ENCODE results near the gene MZB1.

Gene MZB1

GRCh38 chr5:139392678-139393496 is 3.2 kb upstream of the MZB1 start:
- Histone ChIP-seq H3K9ac (no peak overlapping the region), H3K4me1 (no peaks in the 10 kb centered on the region), H3K79me2 (no peaks in the 10 kb centered on the region), H3K9me3 (ENCODE audit: control insufficient read depth, low read length) (no peaks in the 10 kb centered on the region), H2AFZ (no peak overlapping the region), H3K27ac (no peak overlapping the region), H3K4me3 (ENCODE audit: low read depth, low read length) (no peak overlapping the region), H3K27me3 (ENCODE audit: control insufficient read depth, insufficient read depth, low read length) (no peaks in the 10 kb centered on the region), H3K36me3 (ENCODE audit: control insufficient read depth, insufficient read depth, low read length) (no peaks in the 10 kb centered on the region), H3K4me2 (ENCODE audit: low read length) (peak overlapping the region; percentile 26)
- TF ChIP-seq CTCF (IDR thresholded peaks at IDR 0.05), result no peak

GRCh38 chr5:139392324-139392677 is 2.6 kb upstream of the MZB1 start:
- Histone ChIP-seq H3K36me3 (ENCODE audit: control insufficient read depth, insufficient read depth, low read length) (no peaks in the 10 kb centered on the region), H2AFZ (no peak overlapping the region), H3K9ac (no peak overlapping the region), H3K27me3 (ENCODE audit: control insufficient read depth, insufficient read depth, low read length) (no peaks in the 10 kb centered on the region), H3K9me3 (ENCODE audit: control insufficient read depth, low read length) (no peaks in the 10 kb centered on the region), H3K4me3 (ENCODE audit: low read depth, low read length) (no peak overlapping the region), H3K79me2 (no peaks in the 10 kb centered on the region), H3K27ac (no peak overlapping the region), H3K4me2 (ENCODE audit: low read length) (no peak overlapping the region), H3K4me1 (no peaks in the 10 kb centered on the region)
- no peak for TF ChIP-seq CTCF (IDR thresholded peaks at IDR 0.05)

- Histone ChIP-seq H3K4me2 (ENCODE audit: low read length) (no peak overlapping the region), H3K27ac (no peak overlapping the region), H3K4me3 (ENCODE audit: low read depth, low read length) (no peak overlapping the region), H3K27me3 (ENCODE audit: control insufficient read depth, insufficient read depth, low read length) (no peaks in the 10 kb centered on the region), H3K79me2 (no peaks in the 10 kb centered on the region), H3K9ac (no peak overlapping the region), H2AFZ (no peak overlapping the region), H3K4me1 (no peaks in the 10 kb centered on the region), H3K9me3 (ENCODE audit: control insufficient read depth, low read length) (no peaks in the 10 kb centered on the region), H3K36me3 (ENCODE audit: control insufficient read depth, insufficient read depth, low read length) (no peaks in the 10 kb centered on the region)
- TF ChIP-seq CTCF (IDR thresholded peaks at IDR 0.05), result no peak
Observed at GRCh38 chr5:139391570-139392323, 2.0 kb upstream of the MZB1 start.

GRCh38 chr5:139390639-139391569 is 1.2 kb upstream of the MZB1 start:
- Histone ChIP-seq H3K9ac (no peak overlapping the region), H3K4me1 (peaks cover 2% of the 10 kb centered on the region), H3K4me3 (ENCODE audit: low read depth, low read length) (no peak overlapping the region), H3K9me3 (ENCODE audit: control insufficient read depth, low read length) (no peaks in the 10 kb centered on the region), H3K27ac (no peak overlapping the region), H3K27me3 (ENCODE audit: control insufficient read depth, insufficient read depth, low read length) (no peaks in the 10 kb centered on the region), H3K4me2 (ENCODE audit: low read length) (no peak overlapping the region), H3K79me2 (no peaks in the 10 kb centered on the region), H3K36me3 (ENCODE audit: control insufficient read depth, insufficient read depth, low read length) (no peaks in the 10 kb centered on the region), H2AFZ (no peak overlapping the region)
- TF ChIP-seq CTCF (IDR thresholded peaks at IDR 0.05), result no peak
